Stimulated activated CD4-positive, alpha-beta T cell treated with anti-CD3 and anti-CD28 coated beads, Interleukin-15, amount 100 ng/mL, for 1 hour (primary cell): Measurements from ENCODE around the gene PHF19.

Experiments used
- DNase-seq, 2 donors: peaks; one replicate each; pipeline ENCODE4 v3.0.0-alpha.2; 2020; ENCODE audit warnings: low read depth in 1 of 2, low spot score in 1 of 2

The PHF19 gene

GRCh38 chr9:120815075-120815474, 61.9 kb downstream of the PHF19 start:
- DNase-seq, result no peak

GRCh38 chr9:120808931-120809330, 68.1 kb downstream of the PHF19 start:
- no peak for DNase-seq

GRCh38 chr9:120807607-120808379, 69.2 kb downstream of the PHF19 start:
- no peak for DNase-seq
